ENCODE results near the gene DPYD.

The DPYD gene

DNA sequence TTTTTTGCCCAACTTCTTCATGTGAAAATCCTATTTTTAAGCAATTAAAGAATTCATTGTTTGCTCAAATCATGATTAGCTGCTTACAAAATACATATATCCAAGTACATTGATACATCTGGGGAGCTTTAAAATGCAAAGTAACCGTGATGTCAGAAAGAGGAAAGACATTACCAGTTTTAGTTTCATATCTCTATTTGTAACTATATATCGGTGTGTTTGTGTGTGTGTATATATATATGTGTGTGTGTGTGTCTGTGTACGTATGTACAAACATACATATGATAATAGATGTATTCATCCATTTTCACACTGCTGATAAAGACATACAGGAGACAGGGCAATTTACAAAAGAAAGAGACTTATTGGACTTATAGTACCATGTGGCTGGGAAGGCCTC, 310.1 kb downstream of the DPYD start:
- DNase-seq (ENCODE audit: low spot score) = no peak

DNA sequence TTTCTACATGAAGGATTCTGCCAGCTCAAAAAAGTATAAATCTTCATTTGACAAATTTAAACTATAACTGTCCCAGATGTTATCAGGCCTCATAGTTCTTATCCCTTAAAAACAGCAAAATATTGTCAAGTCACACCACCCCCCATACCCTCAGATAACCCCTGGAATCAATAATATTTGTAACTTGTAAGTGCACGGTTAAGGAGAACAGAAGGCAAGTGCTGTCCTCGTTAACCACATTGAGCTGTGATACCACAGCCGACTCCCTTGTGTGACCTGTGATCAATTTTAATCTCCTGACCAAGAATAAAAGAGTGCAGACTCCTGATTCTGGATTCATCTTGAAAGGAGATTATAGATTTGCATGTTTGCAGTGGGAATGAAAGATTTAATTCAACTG, 310.7 kb downstream of the DPYD start:
- no peak for DNase-seq (ENCODE audit: low spot score)

DNA sequence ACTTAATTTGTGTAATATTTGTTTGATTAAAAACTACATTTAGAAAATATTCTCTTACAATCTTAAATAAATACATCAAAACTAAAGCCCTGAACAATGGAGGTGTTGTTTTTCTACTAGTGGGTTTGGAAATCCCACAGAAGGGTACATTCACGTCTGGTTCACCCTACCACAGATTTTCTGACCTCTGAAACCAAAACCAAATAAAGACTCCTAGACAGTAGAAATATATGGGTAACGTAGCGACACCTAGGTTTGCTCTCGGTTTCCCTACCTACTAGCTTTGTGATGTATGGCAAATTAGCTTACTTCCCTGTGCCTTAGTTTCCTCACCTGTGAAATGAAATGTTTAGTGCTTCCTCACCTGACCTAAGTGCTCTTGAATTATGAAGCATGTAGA, 312.6 kb downstream of the DPYD start:
- DNase-seq (ENCODE audit: low spot score) = no peak

DNA sequence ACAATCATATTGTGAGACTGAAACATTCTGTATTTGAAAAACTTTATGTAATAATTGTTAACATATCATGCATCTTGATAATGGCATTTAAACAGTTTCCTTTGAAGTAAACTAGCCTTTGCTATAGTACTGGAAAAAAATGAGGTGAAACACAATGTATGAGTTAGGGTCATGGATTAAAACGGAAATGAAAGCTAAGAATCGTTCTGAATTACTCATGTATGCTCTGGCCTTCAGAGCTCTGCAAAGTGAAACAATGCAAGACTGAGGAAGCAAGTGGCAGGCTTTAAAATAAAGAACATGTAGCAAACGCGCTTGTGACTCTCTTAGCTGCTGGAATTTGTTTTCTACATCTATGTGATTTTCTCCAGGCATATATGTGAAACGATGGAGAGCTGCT, 317.1 kb downstream of the DPYD start:
- DNase-seq (ENCODE audit: low spot score) = peak; percentile 7

DNA sequence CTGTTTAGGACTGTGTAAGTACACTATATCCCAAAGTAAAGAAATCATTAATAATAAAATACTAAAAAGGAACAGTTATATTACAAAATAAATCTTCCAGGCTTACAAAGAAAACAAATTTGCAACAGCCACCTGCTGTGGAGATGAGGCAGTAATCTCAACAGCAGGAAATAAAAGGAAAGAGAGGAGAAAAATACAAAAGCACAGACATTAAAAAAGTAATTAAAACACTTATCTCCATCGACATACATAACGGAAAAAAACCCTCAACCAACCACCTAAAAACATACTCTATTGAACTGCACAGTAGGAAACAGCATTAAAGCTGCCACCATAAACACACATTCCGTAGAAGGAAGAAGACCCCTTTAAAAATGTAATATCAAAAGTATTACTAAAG, 317.6 kb downstream of the DPYD start:
- no peak for DNase-seq (ENCODE audit: low spot score)

DNA sequence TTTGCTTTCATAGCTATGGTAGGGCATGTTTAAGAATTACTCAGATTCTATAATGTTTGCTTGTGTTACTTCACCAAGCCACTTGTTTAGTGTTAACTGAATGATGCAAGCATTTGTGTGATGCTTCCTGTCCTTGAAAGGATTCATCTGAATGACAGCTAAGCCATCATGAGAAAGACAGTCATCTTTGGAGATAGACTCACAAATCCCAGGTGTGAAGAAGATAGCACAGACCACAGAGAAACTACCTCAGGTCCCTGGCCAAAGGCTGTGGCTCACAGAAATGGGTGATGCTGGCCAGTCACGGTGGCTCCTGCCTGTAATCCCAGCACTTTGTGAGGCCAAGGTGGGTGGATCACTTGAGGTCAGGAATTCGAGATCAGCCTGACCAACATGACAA, 321.4 kb downstream of the DPYD start:
- DNase-seq (ENCODE audit: low spot score) = no peak

DNA sequence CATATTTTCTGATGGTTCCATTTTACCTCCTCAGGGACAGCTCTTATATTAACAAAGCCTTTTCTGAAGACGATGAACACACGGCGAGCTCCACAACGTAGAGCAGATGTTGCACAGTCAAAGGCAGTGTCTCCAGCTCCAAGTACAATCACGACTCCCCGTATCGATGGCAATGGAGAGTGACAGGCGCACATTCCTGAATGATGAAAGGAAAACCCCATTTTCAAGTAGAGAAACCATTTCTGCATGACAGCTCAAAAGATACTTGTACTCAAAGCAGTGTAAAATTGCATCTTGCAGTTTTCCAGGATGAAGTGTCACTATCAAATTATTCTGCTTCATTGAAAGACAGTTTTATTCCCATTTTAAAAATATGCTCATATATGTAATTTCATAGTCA, 327.6 kb downstream of the DPYD start:
- DNase-seq (ENCODE audit: low spot score) = no peak

DNA sequence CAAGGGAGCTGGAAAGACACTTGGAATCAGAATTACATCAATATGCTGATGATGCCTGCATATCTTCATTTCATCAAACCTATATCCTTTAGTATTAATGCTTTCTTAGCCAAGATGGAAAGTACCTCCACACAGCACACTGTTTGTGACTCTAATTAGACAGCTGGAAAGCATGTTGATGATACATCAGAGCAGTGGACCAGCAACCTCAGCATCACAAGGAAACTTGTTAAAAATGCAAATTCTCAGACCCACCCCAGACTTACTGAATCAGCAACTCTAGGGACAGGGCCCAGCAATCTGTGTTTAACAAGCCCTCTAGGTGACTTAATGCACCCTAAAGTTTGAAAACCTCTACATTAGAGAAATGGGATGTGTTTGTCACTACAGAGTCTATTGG, 332.1 kb downstream of the DPYD start:
- no peak for DNase-seq (ENCODE audit: low spot score)

DNA sequence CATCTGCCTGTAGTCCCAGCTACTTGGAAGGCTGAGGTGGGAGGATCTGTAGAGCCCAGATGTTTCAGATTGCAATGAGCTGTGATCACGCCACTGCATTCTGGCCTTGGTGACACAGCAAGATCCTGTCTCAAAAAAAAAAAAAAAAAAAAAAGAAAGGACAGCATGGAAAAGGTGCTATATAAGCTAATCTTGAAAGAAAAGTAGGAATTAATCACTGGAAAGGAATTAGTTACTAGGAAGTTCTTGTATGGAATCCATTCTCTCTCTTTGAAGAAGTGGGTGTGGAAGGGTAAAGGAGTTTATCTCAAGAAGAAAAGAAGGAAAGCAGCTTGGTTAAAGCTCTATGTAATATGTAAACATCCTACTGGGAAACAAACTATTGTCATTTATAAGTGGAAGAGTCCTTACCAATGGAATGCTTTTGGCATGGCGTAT, 339.2 kb downstream of the DPYD start:
- no peak for DNase-seq (ENCODE audit: low spot score)

DNA sequence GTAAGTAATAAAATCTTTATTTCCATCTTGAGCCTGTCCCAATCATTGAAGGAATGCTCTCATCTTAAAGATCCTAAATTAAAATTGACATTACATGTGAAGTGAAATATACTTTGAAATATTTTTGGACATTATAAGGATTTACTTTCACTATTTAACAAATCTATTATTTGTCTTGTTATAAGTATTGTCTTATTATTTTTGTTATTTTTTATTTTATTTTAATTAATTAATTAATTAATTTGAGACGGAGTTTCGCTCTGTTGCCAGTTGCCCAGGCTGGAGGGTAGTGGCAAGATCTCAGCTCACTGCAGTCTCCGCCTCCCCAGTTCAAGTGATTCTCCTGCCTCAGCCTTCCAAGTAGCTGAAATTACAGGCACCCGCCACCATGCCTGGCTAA, 343.2 kb downstream of the DPYD start:
- DNase-seq (ENCODE audit: low spot score) = no peak

DNA sequence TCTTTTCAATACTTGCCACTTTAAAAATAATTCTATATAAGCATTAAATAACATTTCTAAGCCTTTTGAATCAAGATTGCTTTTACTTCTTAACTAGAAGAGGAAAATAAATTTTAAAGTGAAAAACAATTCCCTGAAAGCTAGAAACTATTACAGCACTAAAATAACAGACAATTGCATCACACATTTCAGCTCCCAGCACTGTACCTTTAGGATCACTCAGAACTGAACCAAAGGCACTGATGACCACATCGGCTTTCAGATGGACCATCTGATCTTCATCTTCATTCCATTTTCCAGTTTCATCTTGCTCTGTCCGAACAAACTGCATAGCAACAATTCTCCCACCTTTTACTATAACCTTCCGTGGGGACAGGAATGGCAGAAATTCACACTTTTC, 347.3 kb downstream of the DPYD start:
- DNase-seq (ENCODE audit: low spot score) = no peak

DNA sequence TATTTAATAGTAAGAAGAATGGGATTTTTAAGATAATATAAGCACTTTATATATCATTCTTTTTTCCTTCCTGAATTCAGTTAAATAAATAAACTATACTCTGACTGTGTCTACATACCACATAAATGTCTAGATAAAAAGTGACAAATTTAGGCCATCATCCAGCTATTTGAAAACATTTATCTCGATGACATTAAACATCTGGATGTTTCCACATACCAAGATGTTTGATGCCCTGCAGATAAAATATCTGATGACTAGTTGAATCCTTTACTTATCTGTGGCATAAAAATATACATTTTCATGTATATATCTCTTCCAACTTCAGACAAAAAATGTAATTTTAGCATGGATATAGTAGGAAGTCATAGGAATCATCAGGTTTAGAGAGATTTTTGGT, 348.3 kb downstream of the DPYD start:
- no peak for DNase-seq (ENCODE audit: low spot score)

DNA sequence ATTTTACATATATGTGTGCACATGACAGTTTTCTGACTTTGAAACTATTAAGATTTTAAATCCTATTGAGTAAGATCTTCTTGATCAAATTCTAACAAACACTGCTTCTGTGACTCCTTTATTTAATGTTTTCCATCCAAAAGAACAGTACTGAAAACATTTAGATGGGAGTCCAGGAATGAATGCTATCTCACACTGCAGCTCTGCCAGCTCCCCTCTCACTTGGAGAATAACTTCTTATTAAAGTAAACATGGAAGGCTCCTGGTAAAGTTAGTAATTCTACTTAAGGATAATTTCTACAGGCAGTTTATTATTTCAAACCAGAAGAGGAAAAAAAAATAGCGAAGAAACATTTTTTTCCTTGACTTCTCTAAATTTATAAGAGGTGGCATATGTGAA, 349.1 kb downstream of the DPYD start:
- DNase-seq (ENCODE audit: low spot score) = no peak

DNA sequence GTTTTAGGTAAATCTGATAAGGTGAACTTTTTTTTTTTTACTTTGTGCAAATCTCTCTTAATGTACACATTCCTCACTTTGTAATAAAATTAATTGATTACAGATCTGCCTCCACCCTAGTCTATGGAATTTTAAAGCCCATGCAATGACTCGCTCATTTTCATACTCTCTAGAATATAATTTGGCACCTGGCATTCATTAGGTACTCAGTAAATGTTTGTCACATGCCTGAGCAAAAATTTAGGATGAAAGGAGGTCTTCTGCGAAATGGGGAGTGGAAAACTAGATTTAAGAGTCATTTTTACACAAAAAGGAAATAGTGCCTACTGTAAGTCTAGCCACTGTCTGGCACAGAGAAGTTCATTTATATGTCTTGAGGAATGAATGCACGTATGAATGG, 350.1 kb downstream of the DPYD start:
- DNase-seq (ENCODE audit: low spot score) = no peak

DNA sequence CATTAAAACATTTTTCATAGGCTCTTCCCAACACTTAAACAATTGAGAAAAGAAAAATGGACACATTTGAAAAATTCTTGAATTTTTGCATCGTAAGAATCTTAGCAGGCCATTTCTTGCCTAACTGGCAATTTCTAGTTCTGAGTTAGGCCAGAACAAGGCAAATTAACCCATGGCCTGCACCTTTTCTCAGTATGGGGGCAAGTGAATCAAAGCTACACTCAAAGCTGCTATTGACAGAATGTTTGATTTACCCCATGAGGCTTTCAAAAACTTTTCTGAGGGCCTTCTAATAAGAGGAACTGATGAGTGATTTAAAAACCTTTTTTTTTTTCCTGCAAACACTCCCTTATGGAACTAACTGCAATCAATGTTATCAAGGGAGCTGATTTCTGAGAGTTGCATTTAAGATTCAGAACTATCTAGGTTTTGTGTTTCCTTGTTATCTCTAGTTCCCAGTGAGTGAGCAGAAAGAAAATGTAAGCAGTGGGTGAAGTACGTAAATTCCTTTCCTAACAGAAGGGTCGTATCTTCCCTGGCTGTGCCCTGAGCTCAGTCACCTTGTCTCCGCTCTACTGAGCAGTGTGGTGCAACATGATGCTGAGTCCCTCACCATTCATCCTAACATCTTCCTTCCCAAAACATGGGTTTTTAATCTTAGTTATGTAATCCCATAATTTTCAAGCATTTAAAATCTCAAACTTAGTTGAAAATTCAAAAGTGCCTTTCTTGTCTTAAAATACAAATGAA, 353.7 kb downstream of the DPYD start:
- no peak for DNase-seq (ENCODE audit: low spot score)

DNA sequence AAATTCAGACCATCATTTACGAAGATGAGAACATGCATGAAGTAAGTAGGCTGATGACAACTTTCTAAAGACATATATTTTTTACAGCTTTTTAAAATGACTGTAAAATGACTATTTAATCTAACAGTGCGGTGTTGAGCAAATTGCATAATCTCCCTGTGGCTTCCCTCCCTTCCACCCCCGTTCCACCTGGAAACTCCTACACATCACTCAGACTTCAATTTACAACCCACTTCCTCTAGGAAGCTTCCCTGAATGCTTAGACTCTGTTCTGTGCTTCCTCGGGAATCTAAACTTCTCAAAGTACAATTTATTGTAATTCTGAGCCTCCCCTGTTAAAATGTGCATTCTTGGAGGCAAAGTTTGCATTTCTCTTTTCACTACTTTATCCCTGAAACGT, 354.9 kb downstream of the DPYD start:
- no peak for DNase-seq (ENCODE audit: low spot score)

DNA sequence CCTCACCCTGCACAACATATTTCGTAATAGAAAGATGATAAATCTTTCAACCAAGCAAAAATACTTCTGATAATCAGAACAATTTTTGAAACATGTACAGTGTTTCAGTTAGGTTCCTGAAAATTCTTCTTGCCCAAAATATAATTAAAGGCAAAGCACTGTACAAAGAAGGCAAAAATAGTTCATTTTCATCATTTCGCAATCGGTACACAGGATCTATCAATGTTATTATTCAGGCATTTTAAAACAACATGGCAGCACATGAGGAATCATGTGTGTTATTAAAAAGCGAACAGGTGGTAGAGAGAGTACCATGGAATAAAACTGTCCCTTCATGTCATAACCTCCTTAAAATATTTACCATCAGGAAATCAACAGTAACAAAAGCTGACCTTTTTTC, 356.9 kb downstream of the DPYD start:
- DNase-seq (ENCODE audit: low spot score) = no peak

DNA sequence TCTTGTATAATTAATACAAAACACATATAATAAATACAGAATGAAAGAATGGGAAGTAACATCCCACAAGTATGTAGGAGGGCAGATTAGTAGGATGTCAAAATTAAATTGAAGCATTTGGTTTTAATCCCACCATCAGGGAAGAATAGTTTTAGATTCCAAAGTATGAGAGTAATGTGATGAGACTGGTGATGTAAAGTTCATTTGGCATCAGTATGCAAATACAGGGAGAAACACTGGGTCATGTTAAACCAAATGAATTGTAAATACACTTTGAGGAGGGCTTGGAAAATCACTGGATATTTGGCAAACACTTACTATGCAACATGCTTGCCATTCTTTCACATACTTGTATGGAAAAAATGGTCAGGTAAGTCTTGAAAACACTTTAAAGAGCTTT, 358.8 kb downstream of the DPYD start:
- no peak for DNase-seq (ENCODE audit: low spot score)

DNA sequence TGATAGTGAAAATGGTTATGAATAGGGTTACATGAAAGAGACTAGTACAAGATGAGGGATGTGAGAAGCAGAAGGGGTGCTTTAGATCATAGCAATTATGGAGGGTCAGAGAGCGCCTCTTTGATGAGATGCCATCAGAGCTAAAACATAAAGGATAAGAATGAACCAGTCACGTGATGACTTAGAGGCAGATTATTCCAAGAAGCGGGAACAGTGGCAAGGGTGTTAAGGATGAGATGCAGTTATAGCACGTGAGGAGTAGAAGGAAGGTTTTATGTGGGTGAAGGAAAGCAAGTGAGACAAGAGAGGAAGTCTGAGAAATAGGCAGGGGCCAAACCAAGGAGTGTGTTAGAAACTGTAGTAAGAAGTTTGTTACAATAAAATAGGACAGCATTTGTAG, 360.1 kb downstream of the DPYD start:
- DNase-seq (ENCODE audit: low spot score) = no peak

DNA sequence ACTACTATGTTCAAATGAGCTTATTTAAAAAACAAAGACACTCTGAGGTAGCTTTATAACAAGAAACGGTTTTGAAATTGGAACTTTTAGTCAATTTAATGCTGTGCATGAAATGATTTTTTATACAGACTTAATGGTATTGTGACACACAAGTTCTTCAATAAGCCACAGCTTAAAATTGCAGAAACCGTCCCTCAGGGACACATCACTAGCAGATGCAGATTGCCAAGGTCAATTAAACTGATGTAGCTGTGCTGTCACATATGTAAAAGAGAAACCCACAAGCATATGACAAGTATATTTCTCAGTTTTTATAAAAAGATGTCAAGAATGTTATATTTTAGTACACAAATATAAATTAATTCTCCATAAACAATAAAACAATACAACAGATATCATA, 366.9 kb downstream of the DPYD start:
- DNase-seq (ENCODE audit: low spot score) = no peak

DNA sequence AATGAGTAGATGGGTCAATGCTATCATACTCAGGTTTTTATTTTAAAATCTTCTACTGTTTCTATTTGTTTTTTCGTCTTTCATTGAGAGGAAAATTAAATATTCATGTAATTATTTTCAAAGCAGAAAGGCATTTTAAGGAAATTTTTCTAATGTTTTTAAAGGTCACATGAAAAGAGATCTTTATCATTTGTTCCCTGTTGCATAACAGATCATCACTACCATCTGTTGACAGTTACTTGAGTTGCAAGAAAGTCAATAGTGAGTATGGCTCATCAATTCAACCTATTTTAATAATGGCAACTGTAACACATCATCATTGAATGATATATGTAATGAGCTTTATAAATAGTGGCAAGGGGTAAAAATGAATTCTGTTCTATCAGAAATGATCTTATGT, 369.7 kb downstream of the DPYD start:
- no peak for DNase-seq (ENCODE audit: low spot score)

DNA sequence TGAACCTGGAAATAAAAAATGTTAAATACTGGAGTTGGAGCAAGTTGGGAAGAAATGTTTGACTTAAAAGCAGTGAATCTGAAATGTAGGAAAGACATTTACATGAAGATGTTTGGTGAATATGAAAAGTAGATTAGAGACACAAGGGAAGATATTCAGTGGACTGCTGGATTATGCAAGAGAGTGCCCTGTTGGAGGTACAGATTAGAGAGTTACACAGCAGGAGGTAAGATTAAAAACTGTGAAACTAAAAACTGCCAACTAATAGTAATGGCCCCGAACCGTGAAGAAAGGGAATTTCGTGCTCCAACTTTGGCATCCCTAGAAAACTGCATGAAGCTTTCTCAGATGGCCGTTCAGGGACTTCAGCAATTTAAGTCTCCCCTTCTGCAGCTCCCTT, 375.4 kb downstream of the DPYD start:
- DNase-seq (ENCODE audit: low spot score) = no peak

DNA sequence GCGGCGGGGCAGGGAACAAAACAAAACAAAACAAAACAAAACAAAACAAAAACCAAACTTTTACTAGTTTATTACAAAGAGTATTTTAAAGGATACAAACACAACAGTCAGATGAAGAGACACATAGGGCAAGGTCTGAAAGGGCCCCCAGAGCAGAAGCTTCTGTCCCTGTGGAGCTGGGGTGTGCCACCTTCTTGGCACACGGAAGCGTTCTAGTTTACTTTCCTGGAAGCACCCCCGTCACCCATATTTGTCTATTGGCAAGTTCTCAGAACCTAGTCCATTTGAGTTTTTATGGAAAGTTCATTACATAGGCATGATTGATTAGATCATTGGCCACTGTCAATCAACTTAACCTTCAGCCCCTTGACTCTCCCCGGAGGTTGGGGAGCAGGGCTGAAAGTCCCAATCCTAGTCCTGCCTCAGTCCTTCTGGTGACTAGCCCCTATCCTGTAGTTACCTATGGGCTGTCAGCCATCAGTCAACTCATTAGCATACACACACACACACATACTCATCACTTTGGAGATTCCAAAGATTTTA, 380.4 kb downstream of the DPYD start:
- no peak for DNase-seq (ENCODE audit: low spot score)

DNA sequence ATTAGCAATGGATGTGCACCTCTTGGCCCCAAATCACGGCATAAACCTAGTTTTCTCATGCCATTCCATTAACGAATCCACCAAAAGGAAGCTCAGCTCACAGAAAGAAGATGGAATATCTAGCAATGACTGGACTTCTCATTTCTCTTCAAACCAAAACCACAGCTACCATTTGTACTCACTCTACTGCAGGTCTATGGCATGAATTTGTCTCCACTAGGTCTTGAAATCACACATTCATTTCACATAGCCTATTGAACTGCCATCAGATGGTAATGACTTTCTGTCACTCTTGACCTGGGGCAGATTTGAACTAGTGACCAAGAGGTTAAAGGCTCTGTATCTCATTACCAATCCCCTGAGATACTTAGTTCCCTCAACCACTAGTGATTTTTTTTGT, 382.7 kb downstream of the DPYD start:
- DNase-seq (ENCODE audit: low spot score) = no peak
